Transverse colon (tissue), 3 donors: Measurements from ENCODE around the gene ZYX.

Experiments
- CTCF ChIP-seq, 5 experiments: fragments of 200-600 bp in 3 of 5; fragments of 450-650 bp in 2 of 5; sonication (generic) in 3 of 5; IDR thresholded peaks; 1 replicate in 2 of 5; 2 replicates in 3 of 5; pipeline ENCODE4 v1.5.1; 2016 to 2017; ENCODE audit warnings: antibody characterized with exemption in 5 of 5, inconsistent platforms in 3 of 5, mild to moderate bottlenecking in 2 of 5, moderate library complexity in 1 of 5
- EP300 ChIP-seq: sonication (generic); formaldehyde crosslinking; IDR thresholded peaks from one replicate; pipeline ENCODE4 v1.6.1; 2017; ENCODE audit warnings: antibody characterized with exemption, low read depth
- POLR2A ChIP-seq: fragments of 450-650 bp; IDR thresholded peaks from one replicate; pipeline ENCODE4 v1.6.1; 2016; ENCODE audit warnings: antibody characterized with exemption, mild to moderate bottlenecking, moderate library complexity

- TF ChIP-seq CTCF (IDR thresholded peaks at IDR 0.05) (no peak), POLR2A (no peak), EP300 (no peak)
Observed at GRCh38 chr7:143397710-143398530, 16.8 kb downstream of the ZYX start.
